ENCODE measurements around the gene FABP6. TPM values are rescaled to one million over a fixed set of nuclear protein-coding genes. Genes with fewer than 3 reads are reported as not detected.
"Not testable (repeated sequence)": the region's sequence is repeated elsewhere in the genome, so short reads cannot be mapped to it uniquely, and the experiment has no call there.

FABP6 gene
- total RNA-seq, 1 donor from 2014 or later, result 4.8 TPM

DNA sequence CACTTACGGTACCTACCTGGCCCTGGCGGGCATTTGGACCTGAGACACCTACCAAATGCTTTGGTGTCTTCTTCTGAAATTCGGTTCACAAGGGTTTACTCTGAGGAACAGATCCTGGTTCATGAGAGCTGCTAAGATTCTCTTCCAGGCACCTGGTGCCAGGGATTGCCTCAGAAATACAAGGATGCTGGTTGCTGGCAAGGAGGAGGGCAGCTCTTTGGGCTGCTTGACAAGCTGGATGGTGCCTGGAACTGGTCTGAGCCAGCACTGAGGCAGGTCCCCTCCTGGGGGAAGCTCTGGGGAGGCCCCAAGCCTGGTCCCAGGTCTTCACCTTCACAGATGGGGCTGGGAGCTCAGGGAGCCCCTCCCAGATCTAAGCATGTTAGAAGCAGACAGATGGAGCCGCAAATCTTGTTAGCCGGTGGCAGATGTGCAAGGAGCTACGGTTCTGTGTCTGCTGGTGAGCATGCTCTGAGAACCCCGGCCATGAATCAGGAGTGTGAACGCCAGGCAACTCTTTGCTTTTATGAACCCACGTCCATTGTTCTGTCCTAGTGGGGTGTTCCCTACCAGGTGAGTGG is 16.3 kb downstream of the FABP6 start:
- peaks cover 5% of the 10 kb centered on the region for H3K27me3 Mint-ChIP-seq (ENCODE audit: insufficient read depth, low read depth)
- H3K4me3 Mint-ChIP-seq, result no peak overlapping the region
- no peaks in the 10 kb centered on the region for H3K9me3 ChIP-seq (ENCODE audit: low read depth)
- peaks cover 11% of the 10 kb centered on the region for H3K4me1 Mint-ChIP-seq
- H3K36me3 ChIP-seq, result no peaks in the 10 kb centered on the region
- H3K27ac Mint-ChIP-seq, result no peak overlapping the region
- H3K4me1 ChIP-seq, result no peaks in the 10 kb centered on the region
- TF ChIP-seq, protein P1, sequence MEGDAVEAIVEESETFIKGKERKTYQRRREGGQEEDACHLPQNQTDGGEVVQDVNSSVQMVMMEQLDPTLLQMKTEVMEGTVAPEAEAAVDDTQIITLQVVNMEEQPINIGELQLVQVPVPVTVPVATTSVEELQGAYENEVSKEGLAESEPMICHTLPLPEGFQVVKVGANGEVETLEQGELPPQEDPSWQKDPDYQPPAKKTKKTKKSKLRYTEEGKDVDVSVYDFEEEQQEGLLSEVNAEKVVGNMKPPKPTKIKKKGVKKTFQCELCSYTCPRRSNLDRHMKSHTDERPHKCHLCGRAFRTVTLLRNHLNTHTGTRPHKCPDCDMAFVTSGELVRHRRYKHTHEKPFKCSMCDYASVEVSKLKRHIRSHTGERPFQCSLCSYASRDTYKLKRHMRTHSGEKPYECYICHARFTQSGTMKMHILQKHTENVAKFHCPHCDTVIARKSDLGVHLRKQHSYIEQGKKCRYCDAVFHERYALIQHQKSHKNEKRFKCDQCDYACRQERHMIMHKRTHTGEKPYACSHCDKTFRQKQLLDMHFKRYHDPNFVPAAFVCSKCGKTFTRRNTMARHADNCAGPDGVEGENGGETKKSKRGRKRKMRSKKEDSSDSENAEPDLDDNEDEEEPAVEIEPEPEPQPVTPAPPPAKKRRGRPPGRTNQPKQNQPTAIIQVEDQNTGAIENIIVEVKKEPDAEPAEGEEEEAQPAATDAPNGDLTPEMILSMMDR (IDR thresholded peaks at IDR 0.05), result no peak
- no peak for TF ChIP-seq EZH2 (IDR thresholded peaks at IDR 0.05)
- TF ChIP-seq EZH2phosphoT487 (IDR thresholded peaks at IDR 0.05), result no peak
- no peaks in the 10 kb centered on the region for H3K79me2 ChIP-seq (ENCODE audit: low read depth)
- no peak overlapping the region for H3K4me3 ChIP-seq
- no peak overlapping the region for H2AFZ ChIP-seq (replicated peaks)
- DNase-seq (ENCODE audit: low spot score), result no peak
- no peaks in the 10 kb centered on the region for H3F3A ChIP-seq (ENCODE audit: low read depth)
- H3K27me3 ChIP-seq, result no peaks in the 10 kb centered on the region
- H4K20me1 ChIP-seq (ENCODE audit: low read depth), result no peaks in the 10 kb centered on the region
- H3K36me3 Mint-ChIP-seq, result no peaks in the 10 kb centered on the region
- no peaks in the 10 kb centered on the region for H3K9me3 Mint-ChIP-seq
- H3K27ac ChIP-seq, result no peak overlapping the region
- no peak overlapping the region for H3K4me2 ChIP-seq
- H3K9ac ChIP-seq, result no peak overlapping the region

DNA sequence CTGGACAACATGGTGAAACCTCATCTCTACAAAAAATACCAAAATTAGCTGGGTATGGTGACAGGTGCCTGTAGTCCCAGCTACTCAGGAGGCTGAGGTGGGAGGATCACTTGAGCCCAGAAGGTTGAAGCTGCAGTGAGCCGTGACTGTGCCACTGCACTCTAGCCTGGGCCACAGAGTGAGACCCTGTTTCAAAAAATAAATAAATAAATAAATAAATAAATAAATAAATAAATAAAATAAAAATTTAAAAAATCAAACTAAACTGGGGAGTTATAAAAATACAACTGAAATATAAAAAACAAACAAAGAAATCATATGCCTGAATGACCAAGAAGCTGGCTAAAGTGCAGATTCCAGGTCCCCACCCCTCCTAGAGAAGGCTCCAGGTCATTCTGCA is 20.3 kb downstream of the FABP6 start:
- H3K27me3 Mint-ChIP-seq (ENCODE audit: insufficient read depth, low read depth); H3K27ac ChIP-seq; H3K4me3 Mint-ChIP-seq; H3F3A ChIP-seq (ENCODE audit: low read depth); DNase-seq (ENCODE audit: low spot score); H3K4me3 ChIP-seq; H3K36me3 ChIP-seq; H3K4me2 ChIP-seq; H3K9me3 ChIP-seq (ENCODE audit: low read depth); H3K9me3 Mint-ChIP-seq; H3K79me2 ChIP-seq (ENCODE audit: low read depth); H3K9ac ChIP-seq; H3K4me1 ChIP-seq; H3K27me3 ChIP-seq; H2AFZ ChIP-seq (replicated peaks); H4K20me1 ChIP-seq (ENCODE audit: low read depth); H3K27ac Mint-ChIP-seq: not testable (repeated sequence)
- Mint-ChIP-seq H3K4me1 (peaks cover 20% of the 10 kb centered on the region), H3K36me3 (peaks cover 14% of the 10 kb centered on the region)

DNA sequence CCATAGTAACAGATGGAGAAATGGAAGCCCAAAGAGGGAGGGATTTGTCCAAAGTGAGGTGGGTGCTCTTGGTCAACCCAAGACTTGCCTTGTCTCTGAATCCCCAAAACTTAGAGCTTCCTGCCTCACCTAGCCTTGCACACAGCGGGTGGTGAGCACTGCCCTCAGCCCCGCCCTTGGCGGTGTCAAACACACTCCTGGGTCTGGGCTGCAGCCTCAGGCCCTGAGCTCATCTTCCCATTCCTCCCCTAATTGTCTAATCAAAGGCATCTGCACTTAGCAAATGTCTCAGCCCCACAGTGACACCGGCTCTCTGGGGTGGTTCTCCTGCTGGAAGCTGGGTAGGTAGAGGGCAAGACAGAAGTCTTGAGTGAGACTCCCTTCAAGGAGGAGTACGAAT is 20.9 kb downstream of the FABP6 start:
- Histone ChIP-seq H3K79me2 (ENCODE audit: low read depth) (no peaks in the 10 kb centered on the region), H3K4me1 (no peaks in the 10 kb centered on the region), H3K9ac (no peak overlapping the region), H3K4me2 (no peak overlapping the region), H3F3A (ENCODE audit: low read depth) (no peaks in the 10 kb centered on the region), H3K4me3 (no peak overlapping the region), H2AFZ (replicated peaks) (no peak overlapping the region), H3K27me3 (no peaks in the 10 kb centered on the region), H3K9me3 (ENCODE audit: low read depth) (no peaks in the 10 kb centered on the region), H4K20me1 (ENCODE audit: low read depth) (no peaks in the 10 kb centered on the region), H3K36me3 (no peaks in the 10 kb centered on the region), H3K27ac (no peak overlapping the region)
- DNase-seq (ENCODE audit: low spot score), result no peak
- Mint-ChIP-seq H3K9me3 (no peaks in the 10 kb centered on the region), H3K4me1 (peaks cover 20% of the 10 kb centered on the region), H3K27ac (no peak overlapping the region), H3K27me3 (ENCODE audit: insufficient read depth, low read depth) (peaks cover 4% of the 10 kb centered on the region), H3K36me3 (peaks cover 14% of the 10 kb centered on the region), H3K4me3 (no peak overlapping the region)
- no peak for TF ChIP-seq EZH2 (IDR thresholded peaks at IDR 0.05)
- TF ChIP-seq, protein P1 (IDR thresholded peaks at IDR 0.05), result no peak
- no peak for TF ChIP-seq EZH2phosphoT487 (IDR thresholded peaks at IDR 0.05)

DNA sequence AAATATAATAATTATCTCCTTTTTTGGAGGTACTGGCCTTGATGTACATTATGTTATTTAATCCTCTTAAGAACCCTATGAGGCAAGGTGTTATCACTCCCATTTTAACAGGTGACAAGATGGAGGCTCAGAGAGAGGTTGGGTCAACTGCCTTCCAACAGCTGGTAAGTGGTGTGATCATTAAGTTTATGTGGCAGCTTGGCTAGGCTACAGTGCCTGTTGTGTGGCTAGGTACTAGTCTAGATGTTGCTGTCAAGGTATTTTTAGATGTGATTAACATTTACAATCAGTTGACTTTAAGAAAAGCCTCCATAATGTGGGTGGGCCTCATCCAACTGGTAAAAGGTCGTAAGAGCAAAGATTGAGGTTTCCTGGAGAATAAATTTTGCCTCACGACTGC is 21.5 kb downstream of the FABP6 start:
- H3K4me1 ChIP-seq, result no peaks in the 10 kb centered on the region
- peaks cover 5% of the 10 kb centered on the region for H3K27me3 Mint-ChIP-seq (ENCODE audit: insufficient read depth, low read depth)
- no peak for TF ChIP-seq EZH2 (IDR thresholded peaks at IDR 0.05)
- TF ChIP-seq, protein P1 (IDR thresholded peaks at IDR 0.05), result no peak
- no peak for TF ChIP-seq EZH2phosphoT487 (IDR thresholded peaks at IDR 0.05)
- H3K4me2 ChIP-seq, result no peak overlapping the region
- DNase-seq (ENCODE audit: low spot score), result no peak
- H2AFZ ChIP-seq (replicated peaks), result no peak overlapping the region
- no peak overlapping the region for H3K4me3 Mint-ChIP-seq
- H4K20me1 ChIP-seq (ENCODE audit: low read depth), result no peaks in the 10 kb centered on the region
- no peak overlapping the region for H3K27ac ChIP-seq
- peaks cover 14% of the 10 kb centered on the region for H3K36me3 Mint-ChIP-seq
- no peak overlapping the region for H3K4me3 ChIP-seq
- no peaks in the 10 kb centered on the region for H3K9me3 Mint-ChIP-seq
- no peaks in the 10 kb centered on the region for H3F3A ChIP-seq (ENCODE audit: low read depth)
- H3K9ac ChIP-seq, result no peak overlapping the region
- H3K27ac Mint-ChIP-seq, result no peak overlapping the region
- no peaks in the 10 kb centered on the region for H3K27me3 ChIP-seq
- no peaks in the 10 kb centered on the region for H3K79me2 ChIP-seq (ENCODE audit: low read depth)
- H3K4me1 Mint-ChIP-seq, result peaks cover 15% of the 10 kb centered on the region
- H3K36me3 ChIP-seq, result no peaks in the 10 kb centered on the region
- H3K9me3 ChIP-seq (ENCODE audit: low read depth), result no peaks in the 10 kb centered on the region
